WTC11 (cell line): Measurements from ENCODE around the gene MLPH. TPM values are rescaled to one million over a fixed set of nuclear protein-coding genes. Genes with fewer than 3 reads are reported as not detected.

Experiments
- ATAC-seq: fragments of 200-7000 bp; cut with Tn5 transposase; 2 replicates; pipeline ENCODE4 v1.10.0; 2021; ENCODE audit warnings: mild to moderate bottlenecking, moderate library complexity
- CTCF ChIA-PET: fragments of 300-600 bp; sonication (Branson Sonifier 250); formaldehyde crosslinking; loops from one replicate; lab custom pipeline; 2021; ENCODE audit warnings: antibody characterized with exemption; lab: Charles Lee
- POLR2A ChIA-PET: fragments of 350-600 bp; sonication (Branson Sonifier 250); formaldehyde crosslinking; loops from one replicate; lab custom pipeline; 2021; ENCODE audit warnings: antibody characterized with exemption; lab: Charles Lee
- DNase-seq: peaks from one replicate; pipeline ENCODE4 v3.0.0; 2021; ENCODE audit warnings: low spot score
- H3K27ac Mint-ChIP-seq: 2 replicates; pipeline ENCODE4 v1.8.0; 2021; ENCODE audit warnings: mixed read lengths
- H3K27me3 Mint-ChIP-seq: 2 replicates; pipeline ENCODE4 v1.8.0; 2021; ENCODE audit warnings: low read depth, mild to moderate bottlenecking, moderate library complexity, mixed read lengths
- H3K36me3 Mint-ChIP-seq: 2 replicates; pipeline ENCODE4 v1.8.0; 2021; ENCODE audit warnings: mixed read lengths
- H3K4me1 Mint-ChIP-seq: 2 replicates; pipeline ENCODE4 v1.8.0; 2022; ENCODE audit warnings: mixed read lengths
- H3K4me3 Mint-ChIP-seq: 2 replicates; pipeline ENCODE4 v1.8.0; 2021; ENCODE audit warnings: mild to moderate bottlenecking, moderate library complexity, mixed read lengths
- H3K9me3 Mint-ChIP-seq: 2 replicates; pipeline ENCODE4 v1.8.0; 2021; ENCODE audit warnings: mixed read lengths
- CREB1 ChIP-seq: sonication (generic); formaldehyde crosslinking; IDR thresholded peaks from 2 replicates; pipeline ENCODE4 v1.8.0; 2023; ENCODE audit warnings: mild to moderate bottlenecking, missing genetic modification reagents
- ELF4 ChIP-seq: sonication (generic); formaldehyde crosslinking; IDR thresholded peaks from 2 replicates; pipeline ENCODE4 v1.8.1; 2022; ENCODE audit warnings: low read depth, mild to moderate bottlenecking, moderate library complexity, missing genetic modification reagents
- FOXJ3 ChIP-seq: sonication (generic); formaldehyde crosslinking; IDR thresholded peaks from 2 replicates; pipeline ENCODE4 v1.9.0; 2021; ENCODE audit warnings: missing genetic modification reagents, mild to moderate bottlenecking, borderline replicate concordance
- HMGA2 ChIP-seq: fragments of 250-450 bp; sonication (Bioruptor Pico); IDR thresholded peaks from 2 replicates; pipeline ENCODE4 v1.4.0; 2021; ENCODE audit warnings: mild to moderate bottlenecking, moderate library complexity
- IRF2 ChIP-seq: sonication (generic); formaldehyde crosslinking; IDR thresholded peaks from 2 replicates; pipeline ENCODE4 v1.8.0; 2022; ENCODE audit warnings: low read depth, missing genetic modification reagents, borderline replicate concordance
- JAZF1 ChIP-seq: fragments of 250-450 bp; sonication (Bioruptor Pico); IDR thresholded peaks from 2 replicates; pipeline ENCODE4 v1.9.0; 2021; ENCODE audit warnings: moderate library complexity, mild to moderate bottlenecking, inconsistent platforms
- MYBL2 ChIP-seq: sonication (generic); formaldehyde crosslinking; IDR thresholded peaks from 2 replicates; pipeline ENCODE4 v1.8.1; 2023; ENCODE audit warnings: mild to moderate bottlenecking, moderate library complexity, missing genetic modification reagents
- NFATC4 ChIP-seq: fragments of 250-450 bp; sonication (Bioruptor Pico); IDR thresholded peaks from 2 replicates; pipeline ENCODE4 v1.9.0; 2021; ENCODE audit warnings: mild to moderate bottlenecking
- NR2C2 ChIP-seq: sonication (generic); formaldehyde crosslinking; IDR thresholded peaks from 2 replicates; pipeline ENCODE4 v1.8.0; 2022; ENCODE audit warnings: mild to moderate bottlenecking, missing genetic modification reagents
- OVOL2 ChIP-seq: fragments of 250-450 bp; sonication (Bioruptor Pico); IDR thresholded peaks from 2 replicates; pipeline ENCODE4 v1.9.0; 2021; ENCODE audit warnings: mild to moderate bottlenecking, borderline replicate concordance
- SMAD3 ChIP-seq: sonication (generic); formaldehyde crosslinking; IDR thresholded peaks from 2 replicates; pipeline ENCODE4 v1.8.0; 2022; ENCODE audit warnings: missing genetic modification reagents, mild to moderate bottlenecking, borderline replicate concordance
- SMAD4 ChIP-seq: sonication (generic); formaldehyde crosslinking; IDR thresholded peaks from 2 replicates; pipeline ENCODE4 v1.8.0; 2022; ENCODE audit warnings: mild to moderate bottlenecking, missing genetic modification reagents
- SOX15 ChIP-seq: fragments of 250-450 bp; sonication (Bioruptor Pico); IDR thresholded peaks from 2 replicates; pipeline ENCODE4 v1.9.0; 2021; ENCODE audit warnings: mild to moderate bottlenecking
- SP1 ChIP-seq: sonication (generic); formaldehyde crosslinking; conservative IDR thresholded peaks from 2 replicates; pipeline ENCODE4 v1.8.1; 2022; ENCODE audit warnings: missing genetic modification reagents
- ZNF671 ChIP-seq: fragments of 250-450 bp; sonication (Bioruptor Pico); IDR thresholded peaks from 2 replicates; pipeline ENCODE4 v1.8.0; 2021; ENCODE audit warnings: mild to moderate bottlenecking
- total RNA-seq: library from RNA; stranded (reverse); gene quantifications from 3 replicates; pipeline ENCODE4 v1.2.3, GENCODE V29; 2021
- TF ChIP-seq, protein P1 (sequence below): sonication (generic); formaldehyde crosslinking; IDR thresholded peaks from 2 replicates; pipeline ENCODE4 v1.8.1; 2022; ENCODE audit warnings: low read depth, missing genetic modification reagents, borderline replicate concordance
- TF ChIP-seq, protein P2 (sequence below): sonication (generic); formaldehyde crosslinking; IDR thresholded peaks from 2 replicates; pipeline ENCODE4 v1.8.0; 2022; ENCODE audit warnings: mild to moderate bottlenecking, missing genetic modification reagents
- TF ChIP-seq, protein P3 (sequence below): fragments of 250-450 bp; sonication (Bioruptor Pico); IDR thresholded peaks from 2 replicates; pipeline ENCODE4 v1.9.0; 2021; ENCODE audit warnings: mild to moderate bottlenecking
- TF ChIP-seq, protein P4 (sequence below): sonication (generic); formaldehyde crosslinking; IDR thresholded peaks from 2 replicates; pipeline ENCODE4 v1.8.0; 2023; ENCODE audit warnings: mild to moderate bottlenecking, missing genetic modification reagents
- TF ChIP-seq, protein P5 (sequence below): sonication (generic); formaldehyde crosslinking; IDR thresholded peaks from 2 replicates; pipeline ENCODE4 v1.8.0; 2022; ENCODE audit warnings: mild to moderate bottlenecking, missing genetic modification reagents
- TF ChIP-seq, protein P6 (sequence below): sonication (generic); formaldehyde crosslinking; IDR thresholded peaks from 2 replicates; pipeline ENCODE4 v1.8.0; 2022; ENCODE audit warnings: mild to moderate bottlenecking, missing genetic modification reagents

MLPH gene
- total RNA-seq, 1 experiment from 2014 or later = 10.3 TPM

DNA sequence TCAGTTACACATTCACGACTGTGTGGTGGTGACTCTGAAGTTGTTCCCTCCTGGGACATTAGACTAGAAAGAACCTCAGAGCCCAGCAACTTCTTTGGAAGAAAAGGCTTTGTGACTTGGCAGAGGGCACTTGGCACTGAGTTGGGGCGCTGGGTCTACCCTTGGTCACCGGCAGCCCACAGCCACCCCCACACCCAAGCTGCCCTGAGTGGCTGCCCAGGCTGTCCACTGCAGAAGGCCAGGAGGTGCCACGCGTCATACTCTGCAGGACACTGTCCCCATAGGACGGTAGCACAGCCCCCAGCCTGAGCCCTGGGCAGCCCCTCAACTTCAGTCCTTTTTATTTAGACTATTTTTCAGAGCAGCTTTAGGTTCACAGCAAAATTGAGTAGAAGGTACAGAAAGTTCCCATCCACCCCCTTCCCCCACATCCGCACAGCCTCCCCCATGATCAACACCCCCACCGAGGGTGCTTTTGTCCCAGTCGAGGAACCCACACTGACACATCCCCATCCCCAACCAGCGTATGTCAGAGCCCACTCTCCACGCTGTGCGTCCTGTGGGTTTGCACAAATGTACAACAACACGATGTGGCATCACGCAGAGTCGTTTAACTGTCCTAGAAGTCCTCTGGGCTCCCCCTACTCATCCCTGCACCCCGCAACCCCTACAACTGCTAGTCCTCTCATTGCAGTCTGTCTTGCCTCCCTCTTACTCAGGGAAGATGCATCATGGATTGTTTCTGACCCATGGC is 80.4 kb downstream of the MLPH start (continued):
- TF ChIP-seq, protein P1, sequence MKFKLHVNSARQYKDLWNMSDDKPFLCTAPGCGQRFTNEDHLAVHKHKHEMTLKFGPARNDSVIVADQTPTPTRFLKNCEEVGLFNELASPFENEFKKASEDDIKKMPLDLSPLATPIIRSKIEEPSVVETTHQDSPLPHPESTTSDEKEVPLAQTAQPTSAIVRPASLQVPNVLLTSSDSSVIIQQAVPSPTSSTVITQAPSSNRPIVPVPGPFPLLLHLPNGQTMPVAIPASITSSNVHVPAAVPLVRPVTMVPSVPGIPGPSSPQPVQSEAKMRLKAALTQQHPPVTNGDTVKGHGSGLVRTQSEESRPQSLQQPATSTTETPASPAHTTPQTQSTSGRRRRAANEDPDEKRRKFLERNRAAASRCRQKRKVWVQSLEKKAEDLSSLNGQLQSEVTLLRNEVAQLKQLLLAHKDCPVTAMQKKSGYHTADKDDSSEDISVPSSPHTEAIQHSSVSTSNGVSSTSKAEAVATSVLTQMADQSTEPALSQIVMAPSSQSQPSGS (CRISPR knock-in tag) = no peak

DNA sequence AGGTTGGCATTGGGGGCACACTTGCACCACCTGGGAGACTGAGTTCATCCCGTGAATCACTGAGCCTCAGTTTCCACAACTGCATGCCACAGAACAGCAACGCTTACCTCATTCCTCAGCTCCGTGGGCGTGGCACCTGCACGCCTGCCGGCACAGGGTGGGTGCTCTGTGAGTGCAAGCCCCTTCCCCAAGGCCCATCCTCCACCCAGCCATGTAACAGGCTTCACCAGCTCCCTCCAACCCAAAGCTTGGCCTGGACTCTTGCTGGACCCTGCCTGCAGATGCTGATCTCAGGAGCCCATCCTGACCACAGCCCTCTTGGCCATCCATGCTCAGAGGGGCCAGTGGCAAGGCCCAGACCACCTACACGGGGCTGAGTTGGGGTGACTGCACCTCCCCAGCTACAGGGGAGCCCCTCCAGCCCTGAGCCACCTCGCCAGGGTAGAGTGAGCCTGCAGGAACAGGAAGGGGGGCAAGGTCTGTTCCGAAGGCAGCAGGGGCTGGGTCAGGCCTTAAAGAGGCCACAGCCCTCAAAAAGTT is 81.1 kb downstream of the MLPH start:
- DNase-seq (no peak), ATAC-seq (no peak)
- H3K27ac Mint-ChIP-seq = no peak overlapping the region
- ChIA-PET POLR2A (no interaction called here), CTCF (interaction anchor here (2.7 kb wide), 1 partner anchor 55 kb away, joined by 13 read pairs; no protein-coding TSS in a partner anchor)
- peaks cover 16% of the 10 kb centered on the region for H3K4me1 Mint-ChIP-seq
- H3K4me3 Mint-ChIP-seq = no peak overlapping the region
- no peaks in the 10 kb centered on the region for H3K36me3 Mint-ChIP-seq
- no peak for TF ChIP-seq SMAD3 (CRISPR knock-in tag)
- TF ChIP-seq MYBL2 = no peak
- no peak for TF ChIP-seq ZNF671
- TF ChIP-seq NR2C2 (CRISPR knock-in tag) = no peak
- TF ChIP-seq HMGA2 (CRISPR knock-in tag) = no peak
- no peak for TF ChIP-seq FOXJ3
- TF ChIP-seq NFATC4 (CRISPR knock-in tag) = no peak
- no peak for TF ChIP-seq CREB1 (CRISPR knock-in tag)
- TF ChIP-seq, protein P2, sequence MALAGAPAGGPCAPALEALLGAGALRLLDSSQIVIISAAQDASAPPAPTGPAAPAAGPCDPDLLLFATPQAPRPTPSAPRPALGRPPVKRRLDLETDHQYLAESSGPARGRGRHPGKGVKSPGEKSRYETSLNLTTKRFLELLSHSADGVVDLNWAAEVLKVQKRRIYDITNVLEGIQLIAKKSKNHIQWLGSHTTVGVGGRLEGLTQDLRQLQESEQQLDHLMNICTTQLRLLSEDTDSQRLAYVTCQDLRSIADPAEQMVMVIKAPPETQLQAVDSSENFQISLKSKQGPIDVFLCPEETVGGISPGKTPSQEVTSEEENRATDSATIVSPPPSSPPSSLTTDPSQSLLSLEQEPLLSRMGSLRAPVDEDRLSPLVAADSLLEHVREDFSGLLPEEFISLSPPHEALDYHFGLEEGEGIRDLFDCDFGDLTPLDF = no peak
- TF ChIP-seq, protein P3, sequence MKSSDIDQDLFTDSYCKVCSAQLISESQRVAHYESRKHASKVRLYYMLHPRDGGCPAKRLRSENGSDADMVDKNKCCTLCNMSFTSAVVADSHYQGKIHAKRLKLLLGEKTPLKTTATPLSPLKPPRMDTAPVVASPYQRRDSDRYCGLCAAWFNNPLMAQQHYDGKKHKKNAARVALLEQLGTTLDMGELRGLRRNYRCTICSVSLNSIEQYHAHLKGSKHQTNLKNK (CRISPR knock-in tag) = no peak
- TF ChIP-seq OVOL2 (CRISPR knock-in tag) = no peak
- TF ChIP-seq, protein P4, sequence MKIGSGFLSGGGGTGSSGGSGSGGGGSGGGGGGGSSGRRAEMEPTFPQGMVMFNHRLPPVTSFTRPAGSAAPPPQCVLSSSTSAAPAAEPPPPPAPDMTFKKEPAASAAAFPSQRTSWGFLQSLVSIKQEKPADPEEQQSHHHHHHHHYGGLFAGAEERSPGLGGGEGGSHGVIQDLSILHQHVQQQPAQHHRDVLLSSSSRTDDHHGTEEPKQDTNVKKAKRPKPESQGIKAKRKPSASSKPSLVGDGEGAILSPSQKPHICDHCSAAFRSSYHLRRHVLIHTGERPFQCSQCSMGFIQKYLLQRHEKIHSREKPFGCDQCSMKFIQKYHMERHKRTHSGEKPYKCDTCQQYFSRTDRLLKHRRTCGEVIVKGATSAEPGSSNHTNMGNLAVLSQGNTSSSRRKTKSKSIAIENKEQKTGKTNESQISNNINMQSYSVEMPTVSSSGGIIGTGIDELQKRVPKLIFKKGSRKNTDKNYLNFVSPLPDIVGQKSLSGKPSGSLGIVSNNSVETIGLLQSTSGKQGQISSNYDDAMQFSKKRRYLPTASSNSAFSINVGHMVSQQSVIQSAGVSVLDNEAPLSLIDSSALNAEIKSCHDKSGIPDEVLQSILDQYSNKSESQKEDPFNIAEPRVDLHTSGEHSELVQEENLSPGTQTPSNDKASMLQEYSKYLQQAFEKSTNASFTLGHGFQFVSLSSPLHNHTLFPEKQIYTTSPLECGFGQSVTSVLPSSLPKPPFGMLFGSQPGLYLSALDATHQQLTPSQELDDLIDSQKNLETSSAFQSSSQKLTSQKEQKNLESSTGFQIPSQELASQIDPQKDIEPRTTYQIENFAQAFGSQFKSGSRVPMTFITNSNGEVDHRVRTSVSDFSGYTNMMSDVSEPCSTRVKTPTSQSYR (CRISPR knock-in tag) = no peak
- TF ChIP-seq ELF4 = no peak
- TF ChIP-seq SMAD4 (CRISPR knock-in tag) = no peak
- no peak for TF ChIP-seq JAZF1
- no peak for TF ChIP-seq IRF2
- no peak for TF ChIP-seq SP1 (CRISPR knock-in tag)
- TF ChIP-seq, protein P5, sequence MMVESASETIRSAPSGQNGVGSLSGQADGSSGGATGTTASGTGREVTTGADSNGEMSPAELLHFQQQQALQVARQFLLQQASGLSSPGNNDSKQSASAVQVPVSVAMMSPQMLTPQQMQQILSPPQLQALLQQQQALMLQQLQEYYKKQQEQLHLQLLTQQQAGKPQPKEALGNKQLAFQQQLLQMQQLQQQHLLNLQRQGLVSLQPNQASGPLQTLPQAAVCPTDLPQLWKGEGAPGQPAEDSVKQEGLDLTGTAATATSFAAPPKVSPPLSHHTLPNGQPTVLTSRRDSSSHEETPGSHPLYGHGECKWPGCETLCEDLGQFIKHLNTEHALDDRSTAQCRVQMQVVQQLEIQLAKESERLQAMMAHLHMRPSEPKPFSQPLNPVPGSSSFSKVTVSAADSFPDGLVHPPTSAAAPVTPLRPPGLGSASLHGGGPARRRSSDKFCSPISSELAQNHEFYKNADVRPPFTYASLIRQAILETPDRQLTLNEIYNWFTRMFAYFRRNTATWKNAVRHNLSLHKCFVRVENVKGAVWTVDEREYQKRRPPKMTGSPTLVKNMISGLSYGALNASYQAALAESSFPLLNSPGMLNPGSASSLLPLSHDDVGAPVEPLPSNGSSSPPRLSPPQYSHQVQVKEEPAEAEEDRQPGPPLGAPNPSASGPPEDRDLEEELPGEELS (CRISPR knock-in tag) = no peak
- TF ChIP-seq, protein P6, sequence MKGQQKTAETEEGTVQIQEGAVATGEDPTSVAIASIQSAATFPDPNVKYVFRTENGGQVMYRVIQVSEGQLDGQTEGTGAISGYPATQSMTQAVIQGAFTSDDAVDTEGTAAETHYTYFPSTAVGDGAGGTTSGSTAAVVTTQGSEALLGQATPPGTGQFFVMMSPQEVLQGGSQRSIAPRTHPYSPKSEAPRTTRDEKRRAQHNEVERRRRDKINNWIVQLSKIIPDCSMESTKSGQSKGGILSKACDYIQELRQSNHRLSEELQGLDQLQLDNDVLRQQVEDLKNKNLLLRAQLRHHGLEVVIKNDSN = no peak
- no peak for TF ChIP-seq SOX15 (CRISPR knock-in tag)
- H3K27me3 Mint-ChIP-seq = no peaks in the 10 kb centered on the region
- H3K9me3 Mint-ChIP-seq = peaks cover 4% of the 10 kb centered on the region
